ENCODE results near the gene LIPF. TPM values are rescaled to one million over a fixed set of nuclear protein-coding genes. Genes with fewer than 3 reads are reported as not detected.

LIPF gene
- total and polyA plus RNA-seq, 2 of the 4 experiments (the other 2 are of a cell fraction): not detected

GRCh38 chr10:88725798-88726197, 61.6 kb downstream of the LIPF start:
- no peak overlapping the region for H3K18ac ChIP-seq (ENCODE audit: low read depth, low read length)
- H4K91ac ChIP-seq (ENCODE audit: insufficient read depth, low read depth, low read length): no peak overlapping the region
- H2BK5ac ChIP-seq (ENCODE audit: low read depth, low read length, poor library complexity, severe bottlenecking): no peak overlapping the region
- H3K27me3 ChIP-seq (ENCODE audit: control insufficient read depth, insufficient read depth, low read length): peaks cover 25% of the 10 kb centered on the region
- no peaks in the 10 kb centered on the region for H4K20me1 ChIP-seq (ENCODE audit: insufficient read depth, low read length)
- no peak overlapping the region for H2BK120ac ChIP-seq (ENCODE audit: low read depth, low read length)
- H4K8ac ChIP-seq (ENCODE audit: low read depth in 2 of 2, low read length in 2 of 2): no peak overlapping the region
- H3K4me3 ChIP-seq (ENCODE audit: insufficient read depth, low read depth, low read length): no peak overlapping the region
- no TSS peak for BruUV-seq (replicated peaks)
- H3K79me1 ChIP-seq (ENCODE audit: low read depth in 1 of 2, low read length in 2 of 2): no peaks in the 10 kb centered on the region
- no peak overlapping the region for H3K14ac ChIP-seq (replicated peaks; ENCODE audit: low read depth, low read length)
- no peak overlapping the region for H3K27ac ChIP-seq (ENCODE audit: insufficient read depth, low read length)
- no peak overlapping the region for H2AK9ac ChIP-seq (replicated peaks; ENCODE audit: low read depth, low read length, poor library complexity)
- no peak for DNase-seq
- TF ChIP-seq BHLHE40 (IDR thresholded peaks at IDR 0.05; ENCODE audit: low read depth, low read length): no peak
- no peak for TF ChIP-seq RCOR1 (IDR thresholded peaks at IDR 0.05; ENCODE audit: insufficient replicate concordance, low read length)
- TF ChIP-seq NFE2L2 (IDR thresholded peaks at IDR 0.05; ENCODE audit: low read depth, low read length): no peak
- no peak for TF ChIP-seq FOS (IDR thresholded peaks at IDR 0.05; ENCODE audit: low read depth, low read length)
- no peak for TF ChIP-seq RFX5 (IDR thresholded peaks at IDR 0.05; ENCODE audit: low read depth, low read length)
- no peak overlapping the region for H2AK5ac ChIP-seq (ENCODE audit: low read depth, low read length)
- CTCF ChIA-PET: interaction anchor here (0.9 to 1.1 kb wide), 2 partner anchors 8 to 19 kb away, joined by 3 read pairs; no protein-coding TSS in a partner anchor
- no peak overlapping the region for H4K5ac ChIP-seq (ENCODE audit: low read depth, low read length)
- H2AFZ ChIP-seq (replicated peaks; ENCODE audit: low read length, poor library complexity): no peak overlapping the region
- H2BK15ac ChIP-seq (ENCODE audit: low read depth, low read length): no peak overlapping the region
- H3K4me1 ChIP-seq (ENCODE audit: control insufficient read depth, insufficient read depth, low read length): no peaks in the 10 kb centered on the region
- no peak overlapping the region for H3K9ac ChIP-seq (ENCODE audit: low read depth, low read length)
- H3K56ac ChIP-seq (ENCODE audit: extremely low read depth, insufficient read depth, low read length): no peak overlapping the region
- POLR2A ChIA-PET (ENCODE audit: unreplicated experiment): no interaction called here
- H3K36me3 ChIP-seq (ENCODE audit: control insufficient read depth, insufficient read depth, low read length): no peaks in the 10 kb centered on the region
- dilution Hi-C loops (cut with HindIII; ENCODE audit: low sequenced_read_pairs, unreplicated experiment): no loop called here
- no peaks in the 10 kb centered on the region for H3K9me1 ChIP-seq (ENCODE audit: insufficient read depth, low read length)
- H3K4me2 ChIP-seq (ENCODE audit: low read depth, low read length): no peak overlapping the region
- H3K9me3 ChIP-seq (ENCODE audit: control insufficient read depth, insufficient read depth, low read length): peaks cover 4% of the 10 kb centered on the region; the same call in 1 of the 2 replicates
- no peak for ATAC-seq (ENCODE audit: low read depth)
- no peak overlapping the region for H2BK20ac ChIP-seq (ENCODE audit: low read depth, low read length)
- no CpG with 5 or more reads among the region's 1 CpG for WGBS, 2 experiments (ENCODE audit: extremely low coverage in 2 of 2, insufficient read length in 1 of 2)
- intact Hi-C loops (cut with micrococcal nuclease): no loop called here
- no peak overlapping the region for H3K23ac ChIP-seq (ENCODE audit: low read depth, low read length)
- H3K4ac ChIP-seq (ENCODE audit: low read depth, low read length): no peak overlapping the region
- in situ Hi-C loops (cut with MboI; ENCODE audit: low sequenced_read_pairs): no loop called here
